Dermis lymphatic vessel endothelial cell (primary cell): ENCODE results near the gene STRN3. TPM values are rescaled to one million over a fixed set of nuclear protein-coding genes. Genes with fewer than 3 reads are reported as not detected.

Experiments used
- total RNA-seq: library from RNA; depleted of rRNA; stranded (reverse); fragments of >200 nt; gene quantifications from 2 replicates; pipeline ENCODE4 v1.2.1, GENCODE V29; 2014

Gene STRN3
- 49.2 and 70.9 TPM in 2 replicates for total RNA-seq

GRCh38 chr14:31026077-31026449, at the start of gene STRN3:
TSS of gene STRN3 (minus strand) at chr14:31026379. CDS start at chr14:31026185, 194 bp downstream.

GRCh38 chr14:31025367-31026076, 657 bp downstream of the STRN3 start, which contains the start of gene AP4S1:
TSS of gene AP4S1 (plus strand) at chr14:31025649. CDS start at chr14:31066197, 40,548 bp downstream.

GRCh38 chr14:30874120-30874998, 151.8 kb downstream of the STRN3 start, which contains the start of gene COCH:
TSS of gene COCH (plus strand) at chr14:30874559. CDS start at chr14:30874939, 380 bp downstream.

Other genes with a start within 250 kb of the STRN3 start
- 8.8 and 32.4 TPM in 2 replicates for gene COCH, start 151.8 kb downstream of the STRN3 start, total RNA-seq
- 4.3 and 6.0 TPM in 2 replicates for gene AP4S1, start 730 bp downstream of the STRN3 start, total RNA-seq
- 303 and 351 TPM in 2 replicates for gene HECTD1, start 181.4 kb upstream of the STRN3 start, total RNA-seq